Fibroblast of villous mesenchyme (primary cell): Measurements from ENCODE around the gene TRPM7. TPM values are rescaled to one million over a fixed set of nuclear protein-coding genes. Genes with fewer than 3 reads are reported as not detected.

Experiments
- DNase-seq: peaks from one replicate; pipeline ENCODE4 v3.0.0-alpha.2; 2010; ENCODE audit warnings: low read depth
- H3K4me3 ChIP-seq: 2 replicates; pipeline ENCODE4 v1.5.1; 2011; ENCODE audit warnings: low read depth, mild to moderate bottlenecking, low read length
- CTCF ChIP-seq: IDR thresholded peaks from 2 replicates; pipeline ENCODE4 v1.5.1; 2012; ENCODE audit warnings: low read depth, mild to moderate bottlenecking, low read length; ENCODE audit not compliant: insufficient read depth
- total RNA-seq: library from RNA; depleted of rRNA; stranded (reverse); fragments of >200 nt; gene quantifications from 2 replicates; pipeline ENCODE4 v1.2.3, GENCODE V29; 2012

Gene TRPM7
- total RNA-seq = 58.3 and 69.5 TPM in 2 replicates

- peak; percentile 89 for DNase-seq
- peak within 1 kb of the TSS; percentile 97 for H3K4me3 ChIP-seq
- TF ChIP-seq CTCF = no peak
These were observed at the start of gene TRPM7 for GRCh38 chr15:50686469-50687301. Gene TRPM7, minus strand, starts transcription at chr15:50686797. Its CDS starts 264 bp downstream, at chr15:50686533.

- TF ChIP-seq CTCF = no peak
- no peak overlapping the region for H3K4me3 ChIP-seq
- DNase-seq = no peak
These were observed 48.6 kb upstream of the TRPM7 start for GRCh38 chr15:50735156-50735555.

GRCh38 chr15:50726315-50726714, 39.7 kb upstream of the TRPM7 start:
- TF ChIP-seq CTCF = no peak
- H3K4me3 ChIP-seq = no peak overlapping the region
- no peak for DNase-seq

- H3K4me3 ChIP-seq = no peak overlapping the region
- no peak for DNase-seq
- TF ChIP-seq CTCF = no peak
These were observed 32.1 kb upstream of the TRPM7 start for GRCh38 chr15:50718700-50719125.

GRCh38 chr15:50712018-50712417, 25.4 kb upstream of the TRPM7 start:
- no peak overlapping the region for H3K4me3 ChIP-seq
- DNase-seq = no peak
- TF ChIP-seq CTCF = no peak

- no peak for TF ChIP-seq CTCF
- no peak overlapping the region for H3K4me3 ChIP-seq
- no peak for DNase-seq
These were observed 24.0 kb upstream of the TRPM7 start for GRCh38 chr15:50710585-50710984.
